Neural progenitor cell (in vitro differentiated cells): ENCODE measurements around the gene SUSD3. TPM values are rescaled to one million over a fixed set of nuclear protein-coding genes. Genes with fewer than 3 reads are reported as not detected.

Experiments
- DNase-seq: peaks from one replicate; pipeline ENCODE4 v3.0.0-alpha.2; 2016; ENCODE audit warnings: low spot score
- H2AFZ ChIP-seq: fragments of 200-600 bp; sonication (generic); replicated peaks from 2 replicates; pipeline ENCODE4 v1.6.1; 2016; ENCODE audit warnings: antibody characterized with exemption
- H3F3A ChIP-seq: fragments of 200-600 bp; sonication (generic); 2 replicates; pipeline ENCODE4 v1.6.1; 2016; ENCODE audit warnings: antibody characterized with exemption, low read depth
- H3K27ac ChIP-seq: fragments of 200-600 bp; sonication (generic); 2 replicates; pipeline ENCODE4 v1.5.1; 2016; ENCODE audit warnings: mild to moderate bottlenecking
- H3K27me3 ChIP-seq: fragments of 200-600 bp; sonication (generic); 2 replicates; pipeline ENCODE4 v1.6.1; 2016; ENCODE audit warnings: mild to moderate bottlenecking, moderate library complexity
- H3K36me3 ChIP-seq: fragments of 200-600 bp; sonication (generic); 2 replicates; pipeline ENCODE4 v1.5.1; 2016
- H3K4me1 ChIP-seq: fragments of 200-600 bp; sonication (generic); 2 replicates; pipeline ENCODE4 v1.6.1; 2016; ENCODE audit warnings: mixed run types
- H3K4me2 ChIP-seq: fragments of 200-600 bp; sonication (generic); 2 replicates; pipeline ENCODE4 v1.6.1; 2016
- H3K4me3 ChIP-seq: fragments of 200-600 bp; sonication (generic); 2 replicates; pipeline ENCODE4 v1.5.1; 2016
- H3K79me2 ChIP-seq: fragments of 200-600 bp; sonication (generic); 2 replicates; pipeline ENCODE4 v1.6.1; 2016; ENCODE audit warnings: low read depth
- H3K9ac ChIP-seq: fragments of 200-600 bp; sonication (generic); 2 replicates; pipeline ENCODE4 v1.6.1; 2016
- H3K9me3 ChIP-seq: fragments of 200-600 bp; sonication (generic); 2 replicates; pipeline ENCODE4 v1.5.1; 2016; ENCODE audit warnings: low read depth
- H4K20me1 ChIP-seq: fragments of 200-600 bp; sonication (generic); 2 replicates; pipeline ENCODE4 v1.6.1; 2016; ENCODE audit warnings: low read depth
- H3K27ac Mint-ChIP-seq: 3 replicates; pipeline ENCODE4 v1.8.0; 2021; ENCODE audit warnings: mixed read lengths
- H3K27me3 Mint-ChIP-seq: 2 replicates; pipeline ENCODE4 v1.8.0; 2022; ENCODE audit warnings: low read depth, mild to moderate bottlenecking, inconsistent platforms, moderate library complexity, mixed read lengths; ENCODE audit not compliant: insufficient read depth
- H3K36me3 Mint-ChIP-seq: 3 replicates; pipeline ENCODE4 v1.8.0; 2021; ENCODE audit warnings: mixed read lengths
- H3K4me1 Mint-ChIP-seq: 3 replicates; pipeline ENCODE4 v1.8.0; 2021; ENCODE audit warnings: mixed read lengths
- H3K4me3 Mint-ChIP-seq: 3 replicates; pipeline ENCODE4 v1.8.0; 2021; ENCODE audit warnings: mild to moderate bottlenecking, moderate library complexity, mixed read lengths
- H3K9me3 Mint-ChIP-seq: 3 replicates; pipeline ENCODE4 v1.8.0; 2020; ENCODE audit warnings: mixed read lengths
- EZH2 ChIP-seq: fragments of 200-600 bp; sonication (generic); IDR thresholded peaks from 2 replicates; pipeline ENCODE4 v1.6.1; 2017; ENCODE audit warnings: antibody characterized with exemption, mild to moderate bottlenecking, moderate library complexity
- EZH2phosphoT487 ChIP-seq: fragments of 200-600 bp; sonication (generic); IDR thresholded peaks from 2 replicates; pipeline ENCODE4 v1.6.1; 2017; ENCODE audit warnings: antibody characterized with exemption
- total RNA-seq: library from RNA; depleted of rRNA; stranded (reverse); fragments of >200 nt; gene quantifications from 2 replicates; pipeline ENCODE4 v1.2.3, GENCODE V29; 2015; ENCODE audit warnings: low replicate concordance
- TF ChIP-seq, protein P1 (sequence below): fragments of 200-600 bp; sonication (generic); IDR thresholded peaks from 2 replicates; pipeline ENCODE4 v1.5.1; 2017; ENCODE audit warnings: antibody characterized with exemption, mild to moderate bottlenecking

The SUSD3 gene
- total RNA-seq, 1 donor from 2014 or later: not detected

DNA sequence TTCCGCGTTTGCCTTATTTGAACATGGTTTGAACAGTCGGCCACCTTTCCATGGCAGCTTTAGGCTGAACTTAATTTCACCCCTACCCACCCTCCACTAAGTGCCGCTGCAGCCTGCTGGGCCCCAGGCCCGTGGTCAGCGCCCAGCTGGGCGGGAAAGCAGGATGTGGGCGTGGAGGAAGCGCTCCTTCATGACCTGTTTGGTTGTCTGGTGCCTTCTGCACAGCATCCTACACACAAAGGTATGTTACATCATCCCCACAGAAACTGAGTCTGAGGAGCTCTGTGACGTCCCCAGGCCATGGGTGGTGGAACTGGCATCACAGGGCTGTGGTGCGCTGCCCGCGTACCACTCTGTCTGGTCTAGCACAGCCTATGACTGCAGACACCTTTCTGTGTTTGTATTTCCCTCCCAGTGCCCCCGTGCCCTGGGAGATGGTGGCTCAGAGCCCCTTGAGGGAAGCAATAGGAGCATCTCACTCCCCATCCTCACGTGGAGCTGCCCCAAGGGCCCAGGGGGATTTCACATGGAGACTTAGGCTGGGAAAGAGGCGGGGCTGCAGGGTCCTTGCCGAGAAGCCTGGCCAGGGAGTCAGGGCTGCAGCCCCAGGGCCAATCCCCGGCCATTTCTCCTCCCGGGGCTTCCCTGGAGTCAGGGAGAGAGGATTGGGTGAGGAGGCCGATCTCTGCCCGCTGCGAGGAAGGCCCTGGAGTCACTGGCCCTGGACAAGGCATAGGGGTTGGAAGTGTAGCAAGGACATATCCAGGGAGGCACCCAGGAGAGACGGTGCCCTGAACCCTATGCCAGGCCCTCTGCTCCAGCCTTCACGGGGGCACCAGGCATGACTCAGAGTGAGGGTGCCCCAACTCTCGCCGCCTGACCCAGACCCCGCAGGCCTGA, 37.5 kb upstream of the SUSD3 start:
- Histone ChIP-seq H3F3A (no peaks in the 10 kb centered on the region), H3K4me3 (no peak overlapping the region), H3K4me1 (peaks cover 8% of the 10 kb centered on the region), H3K79me2 (no peaks in the 10 kb centered on the region), H2AFZ (no peak overlapping the region), H3K27ac (no peak overlapping the region), H3K4me2 (no peak overlapping the region), H3K9me3 (no peaks in the 10 kb centered on the region), H3K9ac (no peak overlapping the region), H3K36me3 (no peaks in the 10 kb centered on the region), H3K27me3 (no peaks in the 10 kb centered on the region), H4K20me1 (no peaks in the 10 kb centered on the region)
- Mint-ChIP-seq H3K27me3 (peaks cover 5% of the 10 kb centered on the region), H3K27ac (no peak overlapping the region), H3K4me1 (peaks cover 17% of the 10 kb centered on the region), H3K9me3 (no peaks in the 10 kb centered on the region), H3K4me3 (no peak overlapping the region), H3K36me3 (no peaks in the 10 kb centered on the region)
- no peak for DNase-seq
- TF ChIP-seq, protein P1, sequence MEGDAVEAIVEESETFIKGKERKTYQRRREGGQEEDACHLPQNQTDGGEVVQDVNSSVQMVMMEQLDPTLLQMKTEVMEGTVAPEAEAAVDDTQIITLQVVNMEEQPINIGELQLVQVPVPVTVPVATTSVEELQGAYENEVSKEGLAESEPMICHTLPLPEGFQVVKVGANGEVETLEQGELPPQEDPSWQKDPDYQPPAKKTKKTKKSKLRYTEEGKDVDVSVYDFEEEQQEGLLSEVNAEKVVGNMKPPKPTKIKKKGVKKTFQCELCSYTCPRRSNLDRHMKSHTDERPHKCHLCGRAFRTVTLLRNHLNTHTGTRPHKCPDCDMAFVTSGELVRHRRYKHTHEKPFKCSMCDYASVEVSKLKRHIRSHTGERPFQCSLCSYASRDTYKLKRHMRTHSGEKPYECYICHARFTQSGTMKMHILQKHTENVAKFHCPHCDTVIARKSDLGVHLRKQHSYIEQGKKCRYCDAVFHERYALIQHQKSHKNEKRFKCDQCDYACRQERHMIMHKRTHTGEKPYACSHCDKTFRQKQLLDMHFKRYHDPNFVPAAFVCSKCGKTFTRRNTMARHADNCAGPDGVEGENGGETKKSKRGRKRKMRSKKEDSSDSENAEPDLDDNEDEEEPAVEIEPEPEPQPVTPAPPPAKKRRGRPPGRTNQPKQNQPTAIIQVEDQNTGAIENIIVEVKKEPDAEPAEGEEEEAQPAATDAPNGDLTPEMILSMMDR: no peak
- TF ChIP-seq EZH2phosphoT487: no peak
- no peak for TF ChIP-seq EZH2

DNA sequence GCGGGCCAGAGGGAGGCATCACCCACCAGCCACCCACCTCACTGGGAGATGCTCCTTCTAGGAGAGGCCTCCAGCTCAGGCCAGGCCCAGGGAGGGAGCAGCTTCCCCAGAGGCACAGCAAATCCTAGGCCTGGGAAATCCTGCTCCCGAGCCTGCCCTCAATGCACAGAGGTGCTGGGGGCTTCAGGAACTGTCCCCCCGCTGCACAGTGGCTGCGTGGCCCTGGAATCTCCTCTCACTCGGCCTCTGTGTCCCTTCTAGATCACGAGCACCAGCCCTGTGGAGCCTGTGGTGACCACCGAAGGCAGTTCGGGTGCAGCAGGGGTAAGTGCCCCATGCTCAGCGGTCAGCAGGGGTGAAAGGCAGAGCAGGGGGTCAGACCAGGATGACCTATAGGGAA, 36.4 kb upstream of the SUSD3 start:
- no peak overlapping the region for H3K27ac ChIP-seq
- H3K27me3 ChIP-seq: no peaks in the 10 kb centered on the region
- Mint-ChIP-seq H3K27me3 (peaks cover 5% of the 10 kb centered on the region), H3K36me3 (no peaks in the 10 kb centered on the region), H3K27ac (no peak overlapping the region), H3K9me3 (no peaks in the 10 kb centered on the region), H3K4me3 (no peak overlapping the region), H3K4me1 (peaks cover 17% of the 10 kb centered on the region)
- H3K4me3 ChIP-seq: no peak overlapping the region
- no peak overlapping the region for H3K4me2 ChIP-seq
- TF ChIP-seq EZH2 (no peak), EZH2phosphoT487 (no peak)
- TF ChIP-seq, protein P1: no peak
- H3K9ac ChIP-seq: no peak overlapping the region
- H4K20me1 ChIP-seq: no peaks in the 10 kb centered on the region
- H3K9me3 ChIP-seq: no peaks in the 10 kb centered on the region
- no peak overlapping the region for H2AFZ ChIP-seq
- no peak for DNase-seq
- H3K36me3 ChIP-seq: no peaks in the 10 kb centered on the region
- peaks cover 8% of the 10 kb centered on the region for H3K4me1 ChIP-seq
- no peaks in the 10 kb centered on the region for H3K79me2 ChIP-seq
- no peaks in the 10 kb centered on the region for H3F3A ChIP-seq

DNA sequence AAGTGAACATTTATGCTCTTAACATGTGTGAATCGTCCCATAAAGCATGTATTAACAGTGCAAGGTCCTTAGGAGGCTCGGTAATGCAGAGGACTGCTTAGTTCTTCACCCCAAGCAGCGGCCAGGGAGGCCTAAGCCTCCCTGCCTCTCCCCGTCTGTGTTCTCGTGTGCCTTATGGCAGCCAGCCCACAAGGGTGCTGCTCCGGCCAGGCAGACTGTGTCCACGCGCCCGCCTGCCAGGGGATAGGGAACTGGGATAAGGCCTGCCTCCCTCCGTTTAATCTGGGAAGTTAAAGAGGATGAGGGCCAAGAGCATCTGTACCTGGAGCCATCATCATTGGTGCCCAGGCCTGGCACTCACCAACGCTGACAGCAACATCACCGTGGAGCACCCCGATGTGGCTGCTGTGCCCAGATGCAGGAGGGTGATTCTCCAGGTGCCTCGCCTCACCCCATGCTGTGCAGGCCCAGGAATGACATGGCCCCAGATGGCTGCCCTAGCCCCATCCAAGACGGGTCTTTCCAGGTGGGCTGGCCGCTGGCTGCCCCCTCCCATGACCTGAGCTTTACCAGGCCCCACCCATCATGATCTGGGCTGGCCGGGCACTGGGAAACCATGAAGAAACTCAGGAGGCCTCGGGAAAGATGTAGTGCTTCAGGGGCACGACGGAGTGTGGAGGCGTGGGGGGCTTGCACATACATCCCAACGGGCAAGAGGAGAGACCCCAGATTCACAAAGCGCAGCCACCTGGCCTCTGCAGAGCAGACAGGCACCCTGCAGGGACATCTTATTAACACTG, 35.6 kb upstream of the SUSD3 start:
- Mint-ChIP-seq H3K9me3 (no peaks in the 10 kb centered on the region), H3K27ac (no peak overlapping the region), H3K4me1 (peaks cover 15% of the 10 kb centered on the region), H3K27me3 (peaks cover 5% of the 10 kb centered on the region), H3K36me3 (no peaks in the 10 kb centered on the region), H3K4me3 (no peak overlapping the region)
- Histone ChIP-seq H3K4me1 (peaks cover 8% of the 10 kb centered on the region), H3K27ac (no peak overlapping the region), H3K4me3 (no peak overlapping the region), H3K9me3 (no peaks in the 10 kb centered on the region), H4K20me1 (no peaks in the 10 kb centered on the region), H3K4me2 (no peak overlapping the region), H3K27me3 (no peaks in the 10 kb centered on the region), H3K36me3 (no peaks in the 10 kb centered on the region), H2AFZ (no peak overlapping the region), H3F3A (no peaks in the 10 kb centered on the region), H3K9ac (no peak overlapping the region), H3K79me2 (no peaks in the 10 kb centered on the region)
- TF ChIP-seq EZH2: no peak
- TF ChIP-seq, protein P1: no peak
- no peak for TF ChIP-seq EZH2phosphoT487
- DNase-seq: no peak
